Measurements from ENCODE around the gene MAP4K4.
A peak's percentile ranks its signal among the peaks of the same experiment; 100 is the strongest.

Gene MAP4K4

GRCh38 chr2:101723371-101724124, 26.0 kb downstream of the MAP4K4 start:
- no peak for DNase-seq

GRCh38 chr2:101724125-101724474, 26.6 kb downstream of the MAP4K4 start:
- no peak for DNase-seq

GRCh38 chr2:101725038-101725437, 27.5 kb downstream of the MAP4K4 start:
- DNase-seq: no peak

- DNase-seq: no peak
Measured at GRCh38 chr2:101725515-101726192, 28.1 kb downstream of the MAP4K4 start.

- DNase-seq: no peak
Measured at GRCh38 chr2:101728865-101729264, 31.4 kb downstream of the MAP4K4 start.

- no peak for DNase-seq
Measured at GRCh38 chr2:101729521-101730190, 32.1 kb downstream of the MAP4K4 start.

- no peak for DNase-seq
Measured at GRCh38 chr2:101731221-101732054, 33.9 kb downstream of the MAP4K4 start.

- DNase-seq: no peak
Measured at GRCh38 chr2:101732199-101732598, 34.7 kb downstream of the MAP4K4 start.

- no peak for DNase-seq
Measured at GRCh38 chr2:101732773-101733256, 35.3 kb downstream of the MAP4K4 start.

- DNase-seq: no peak
Measured at GRCh38 chr2:101733257-101733993, 35.9 kb downstream of the MAP4K4 start.

- DNase-seq: no peak
Measured at GRCh38 chr2:101734505-101735165, 37.1 kb downstream of the MAP4K4 start.

GRCh38 chr2:101735166-101735533, 37.6 kb downstream of the MAP4K4 start:
- DNase-seq: no peak

GRCh38 chr2:101736233-101736632, 38.7 kb downstream of the MAP4K4 start:
- DNase-seq: no peak

GRCh38 chr2:101736861-101737291, 39.4 kb downstream of the MAP4K4 start:
- DNase-seq: no peak

- DNase-seq: no peak
Measured at GRCh38 chr2:101737478-101738255, 40.2 kb downstream of the MAP4K4 start.

- no peak for DNase-seq
Measured at GRCh38 chr2:101738649-101739048, 41.1 kb downstream of the MAP4K4 start.

GRCh38 chr2:101740555-101740964, 43.1 kb downstream of the MAP4K4 start:
- no peak for DNase-seq

GRCh38 chr2:101741775-101742520, 44.4 kb downstream of the MAP4K4 start:
- DNase-seq: peak; percentile 24

- no peak for DNase-seq
Measured at GRCh38 chr2:101742547-101742946, 45.0 kb downstream of the MAP4K4 start.

GRCh38 chr2:101743288-101743687, 45.8 kb downstream of the MAP4K4 start:
- no peak for DNase-seq
